ENCODE results near the gene ZNF536.

DNA sequence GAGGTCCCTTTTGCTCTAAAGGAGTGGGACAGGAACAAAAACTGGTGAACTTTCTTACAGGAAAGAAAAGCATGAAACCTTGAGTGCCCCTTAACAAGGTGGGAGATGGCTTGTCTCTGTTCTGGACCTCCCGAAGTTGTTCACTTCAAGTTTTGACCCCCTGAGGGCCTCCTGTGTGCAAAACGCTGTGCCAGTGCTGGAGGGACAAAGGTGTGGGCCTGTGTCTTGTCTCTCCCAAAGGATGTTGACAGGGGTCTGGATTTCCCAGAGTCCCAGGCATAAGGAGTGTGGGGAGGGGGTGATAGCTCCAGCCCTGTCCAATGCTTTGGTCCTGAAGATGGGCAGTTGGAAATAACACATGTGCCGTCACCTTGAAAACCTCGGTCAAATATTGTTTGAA is 6.5 kb downstream of the ZNF536 start:
- TF ChIP-seq POLR2A (IDR thresholded peaks at IDR 0.05), result no peak
- TF ChIP-seq, protein P1, sequence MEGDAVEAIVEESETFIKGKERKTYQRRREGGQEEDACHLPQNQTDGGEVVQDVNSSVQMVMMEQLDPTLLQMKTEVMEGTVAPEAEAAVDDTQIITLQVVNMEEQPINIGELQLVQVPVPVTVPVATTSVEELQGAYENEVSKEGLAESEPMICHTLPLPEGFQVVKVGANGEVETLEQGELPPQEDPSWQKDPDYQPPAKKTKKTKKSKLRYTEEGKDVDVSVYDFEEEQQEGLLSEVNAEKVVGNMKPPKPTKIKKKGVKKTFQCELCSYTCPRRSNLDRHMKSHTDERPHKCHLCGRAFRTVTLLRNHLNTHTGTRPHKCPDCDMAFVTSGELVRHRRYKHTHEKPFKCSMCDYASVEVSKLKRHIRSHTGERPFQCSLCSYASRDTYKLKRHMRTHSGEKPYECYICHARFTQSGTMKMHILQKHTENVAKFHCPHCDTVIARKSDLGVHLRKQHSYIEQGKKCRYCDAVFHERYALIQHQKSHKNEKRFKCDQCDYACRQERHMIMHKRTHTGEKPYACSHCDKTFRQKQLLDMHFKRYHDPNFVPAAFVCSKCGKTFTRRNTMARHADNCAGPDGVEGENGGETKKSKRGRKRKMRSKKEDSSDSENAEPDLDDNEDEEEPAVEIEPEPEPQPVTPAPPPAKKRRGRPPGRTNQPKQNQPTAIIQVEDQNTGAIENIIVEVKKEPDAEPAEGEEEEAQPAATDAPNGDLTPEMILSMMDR (IDR thresholded peaks at IDR 0.05), result no peak

Data from Peyer's patch (tissue), 4 donors.